SU-DHL-6 (cell line): ENCODE data around the gene CSNK1G2.

ENCODE experiments used
- H2AFZ ChIP-seq: fragments of 200-600 bp; sonication (generic); 2 replicates; pipeline ENCODE4 v1.6.1; 2014; ENCODE audit warnings: low read depth, mild to moderate bottlenecking, moderate library complexity, mixed read lengths, antibody characterized with exemption, low read length; ENCODE audit not compliant: severe bottlenecking
- H3F3A ChIP-seq: fragments of 200-600 bp; shearing (Covaris generic); 2 replicates; pipeline ENCODE4 v1.6.0; 2016; ENCODE audit warnings: antibody characterized with exemption, mild to moderate bottlenecking; ENCODE audit not compliant: insufficient read depth
- H3K27ac ChIP-seq: fragments of 200-600 bp; sonication (generic); 2 replicates; pipeline ENCODE4 v1.5.1; 2016; ENCODE audit warnings: low read depth, mild to moderate bottlenecking, low read length, moderate library complexity, mixed read lengths
- H3K27me3 ChIP-seq: fragments of 200-600 bp; sonication (generic), shearing (Covaris generic); 2 replicates; pipeline ENCODE4 v1.6.0; 2014; ENCODE audit warnings: mild to moderate bottlenecking, low read length
- H3K36me3 ChIP-seq: fragments of 200-600 bp; sonication (generic); 2 replicates; pipeline ENCODE4 v1.6.1; 2014; ENCODE audit warnings: mild to moderate bottlenecking, low read length, mixed read lengths
- H3K4me2 ChIP-seq: fragments of 300-600, 200-600 bp; shearing (Covaris generic), sonication (generic); 2 replicates; pipeline ENCODE4 v1.6.0; 2014; ENCODE audit warnings: low read length, low read depth, mild to moderate bottlenecking; ENCODE audit not compliant: poor library complexity, severe bottlenecking
- H3K4me3 ChIP-seq: fragments of 200-600 bp; sonication (generic); 2 replicates; pipeline ENCODE4 v1.5.1; 2014; ENCODE audit warnings: antibody characterized with exemption, low read length, mild to moderate bottlenecking, mixed read lengths; ENCODE audit not compliant: insufficient read depth, poor library complexity, severe bottlenecking
- H3K79me2 ChIP-seq: fragments of 200-600 bp; sonication (generic); 2 replicates; pipeline ENCODE4 v1.6.1; 2014; ENCODE audit warnings: mild to moderate bottlenecking, low read length, moderate library complexity; ENCODE audit not compliant: insufficient read depth
- H3K9ac ChIP-seq: fragments of 200-600 bp; sonication (generic); 2 replicates; pipeline ENCODE4 v1.7.0; 2014; ENCODE audit warnings: mild to moderate bottlenecking, low read length
- H3K9me2 ChIP-seq: fragments of 200-600 bp; sonication (generic); replicated peaks from 2 replicates; pipeline ENCODE4 v1.6.1; 2014; ENCODE audit warnings: low read length; ENCODE audit not compliant: insufficient read depth
- H3K9me3 ChIP-seq: fragments of 200-600 bp; sonication (generic); 2 replicates; pipeline ENCODE4 v1.6.1; 2014; ENCODE audit warnings: low read length, mixed read lengths; ENCODE audit not compliant: insufficient read depth
- H4K20me1 ChIP-seq: fragments of 200-600 bp; sonication (generic); 2 replicates; pipeline ENCODE4 v1.6.1; 2014; ENCODE audit warnings: low read depth, mild to moderate bottlenecking, antibody characterized with exemption, low read length, moderate library complexity, mixed read lengths
- EZH2phosphoT487 ChIP-seq: fragments of 200-600 bp; sonication (generic), shearing (Covaris generic); conservative IDR thresholded peaks from 2 replicates; pipeline ENCODE4 v1.6.1; 2018; ENCODE audit warnings: mild to moderate bottlenecking, antibody characterized with exemption, low read length, moderate library complexity, mixed read lengths
- TF ChIP-seq, protein P1 (sequence below): fragments of 200-600 bp; sonication (generic); IDR thresholded peaks from one replicate; pipeline ENCODE4 v1.5.1; 2017; ENCODE audit warnings: antibody characterized with exemption, mild to moderate bottlenecking, low read length, moderate library complexity; ENCODE audit not compliant: insufficient read depth, poor library complexity, severe bottlenecking

The CSNK1G2 gene

GRCh38 chr19:2012941-2013682 lies 72.1 kb downstream of the CSNK1G2 start:
- H2AFZ ChIP-seq: no peak overlapping the region
- H3K79me2 ChIP-seq: 0 out of 2 replicates have a peak, but pooled peaks cover 5% of the 10 kb centered on the region
- H3K9me3 ChIP-seq: no peaks in the 10 kb centered on the region
- H3F3A ChIP-seq: peaks cover 12% of the 10 kb centered on the region; the same call in 1 of the 2 replicates
- H4K20me1 ChIP-seq: no peaks in the 10 kb centered on the region
- no peak overlapping the region for H3K27ac ChIP-seq
- no peaks in the 10 kb centered on the region for H3K27me3 ChIP-seq
- no peak overlapping the region for H3K4me3 ChIP-seq
- no peak for TF ChIP-seq EZH2phosphoT487
- TF ChIP-seq, protein P1, sequence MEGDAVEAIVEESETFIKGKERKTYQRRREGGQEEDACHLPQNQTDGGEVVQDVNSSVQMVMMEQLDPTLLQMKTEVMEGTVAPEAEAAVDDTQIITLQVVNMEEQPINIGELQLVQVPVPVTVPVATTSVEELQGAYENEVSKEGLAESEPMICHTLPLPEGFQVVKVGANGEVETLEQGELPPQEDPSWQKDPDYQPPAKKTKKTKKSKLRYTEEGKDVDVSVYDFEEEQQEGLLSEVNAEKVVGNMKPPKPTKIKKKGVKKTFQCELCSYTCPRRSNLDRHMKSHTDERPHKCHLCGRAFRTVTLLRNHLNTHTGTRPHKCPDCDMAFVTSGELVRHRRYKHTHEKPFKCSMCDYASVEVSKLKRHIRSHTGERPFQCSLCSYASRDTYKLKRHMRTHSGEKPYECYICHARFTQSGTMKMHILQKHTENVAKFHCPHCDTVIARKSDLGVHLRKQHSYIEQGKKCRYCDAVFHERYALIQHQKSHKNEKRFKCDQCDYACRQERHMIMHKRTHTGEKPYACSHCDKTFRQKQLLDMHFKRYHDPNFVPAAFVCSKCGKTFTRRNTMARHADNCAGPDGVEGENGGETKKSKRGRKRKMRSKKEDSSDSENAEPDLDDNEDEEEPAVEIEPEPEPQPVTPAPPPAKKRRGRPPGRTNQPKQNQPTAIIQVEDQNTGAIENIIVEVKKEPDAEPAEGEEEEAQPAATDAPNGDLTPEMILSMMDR: no peak
- no peak overlapping the region for H3K9ac ChIP-seq
- H3K36me3 ChIP-seq: no peaks in the 10 kb centered on the region
- no peaks in the 10 kb centered on the region for H3K9me2 ChIP-seq
- no peak overlapping the region for H3K4me2 ChIP-seq

DNA sequence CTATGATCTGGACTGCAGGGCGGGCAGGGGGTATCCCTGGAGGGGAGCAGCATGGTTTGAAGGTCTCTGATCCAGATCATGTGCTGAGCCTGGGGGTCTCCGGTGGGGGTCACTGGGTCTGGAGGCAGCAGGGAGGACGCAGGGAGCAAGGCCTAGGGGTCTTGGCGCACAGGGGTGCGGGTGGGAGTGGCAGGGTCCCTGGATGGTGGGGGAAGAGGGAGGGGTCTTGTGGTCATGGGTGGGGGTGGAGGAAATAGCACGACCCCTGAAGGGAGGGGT lies 72.7 kb downstream of the CSNK1G2 start:
- no peak overlapping the region for H3K9ac ChIP-seq

GRCh38 chr19:2014131-2014571 lies 73.2 kb downstream of the CSNK1G2 start:
- Histone ChIP-seq H3F3A (peaks cover 12% of the 10 kb centered on the region; the same call in 1 of the 2 replicates), H3K9ac (no peak overlapping the region), H2AFZ (no peak overlapping the region), H3K9me2 (no peaks in the 10 kb centered on the region), H3K27me3 (no peaks in the 10 kb centered on the region), H3K9me3 (no peaks in the 10 kb centered on the region), H4K20me1 (no peaks in the 10 kb centered on the region), H3K36me3 (no peaks in the 10 kb centered on the region), H3K79me2 (0 out of 2 replicates have a peak, but pooled peaks cover 5% of the 10 kb centered on the region), H3K27ac (no peak overlapping the region), H3K4me2 (peak overlapping the region; percentile 78), H3K4me3 (peak overlapping the region; percentile 55)
- TF ChIP-seq, protein P1: no peak
- TF ChIP-seq EZH2phosphoT487: no peak

More for the DNA sequence above, 72.7 kb downstream of the CSNK1G2 start:
- Histone ChIP-seq H3K9me3 (no peaks in the 10 kb centered on the region), H3K79me2 (0 out of 2 replicates have a peak, but pooled peaks cover 5% of the 10 kb centered on the region), H3K4me2 (no peak overlapping the region), H3K4me3 (no peak overlapping the region), H3K27ac (no peak overlapping the region), H3K27me3 (no peaks in the 10 kb centered on the region), H3K9me2 (no peaks in the 10 kb centered on the region), H3K36me3 (no peaks in the 10 kb centered on the region), H4K20me1 (no peaks in the 10 kb centered on the region), H3F3A (peaks cover 12% of the 10 kb centered on the region; the same call in 1 of the 2 replicates), H2AFZ (no peak overlapping the region)
- TF ChIP-seq, protein P1: no peak
- TF ChIP-seq EZH2phosphoT487: no peak
